MM.1S (cell line): ENCODE data around the gene ST7.

Experiments used
- DNase-seq: peaks from one replicate; pipeline ENCODE4 v3.0.0-alpha.2; 2015
- H2AFZ ChIP-seq: fragments of 300-600 bp; sonication (generic); 2 replicates; pipeline ENCODE4 v1.6.0; 2016; ENCODE audit warnings: antibody characterized with exemption, low read length
- H3F3A ChIP-seq: fragments of 300-600 bp; sonication (generic); 2 replicates; pipeline ENCODE4 v1.6.1; 2016; ENCODE audit warnings: mild to moderate bottlenecking, antibody characterized with exemption, low read length, moderate library complexity, mixed read lengths; ENCODE audit not compliant: insufficient read depth
- H3K27ac ChIP-seq: fragments of 300-600 bp; sonication (generic); 2 replicates; pipeline ENCODE4 v1.5.1; 2016; ENCODE audit warnings: mild to moderate bottlenecking, low read length
- H3K27me3 ChIP-seq: fragments of 300-600 bp; sonication (generic); replicated peaks from 2 replicates; pipeline ENCODE4 v1.6.0; 2016; ENCODE audit warnings: low read length; ENCODE audit not compliant: insufficient read depth
- H3K36me3 ChIP-seq: fragments of 300-600 bp; sonication (generic); replicated peaks from 2 replicates; pipeline ENCODE4 v1.6.1; 2016; ENCODE audit warnings: mild to moderate bottlenecking, low read length, mixed read lengths; ENCODE audit not compliant: insufficient read depth
- H3K4me1 ChIP-seq: fragments of 300-600 bp; sonication (generic); 2 replicates; pipeline ENCODE4 v1.6.1; 2016; ENCODE audit warnings: low read length, mixed read lengths
- H3K4me2 ChIP-seq: fragments of 300-600 bp; sonication (generic); 2 replicates; pipeline ENCODE4 v1.6.0; 2016; ENCODE audit warnings: low read depth, low read length
- H3K4me3 ChIP-seq: fragments of 300-600 bp; sonication (generic); 2 replicates; pipeline ENCODE4 v1.5.1; 2016; ENCODE audit warnings: low read length, mixed read lengths
- H3K79me2 ChIP-seq: fragments of 300-600 bp; sonication (generic); 2 replicates; pipeline ENCODE4 v1.6.1; 2016; ENCODE audit warnings: mixed run types, low read length, mixed read lengths
- H3K9ac ChIP-seq: fragments of 300-600 bp; sonication (generic); 2 replicates; pipeline ENCODE4 v1.6.1; 2016; ENCODE audit warnings: low read length, mixed read lengths
- H3K9me2 ChIP-seq: fragments of 300-600 bp; sonication (generic); replicated peaks from 2 replicates; pipeline ENCODE4 v1.6.1; 2016; ENCODE audit warnings: mild to moderate bottlenecking, low read length, mixed read lengths; ENCODE audit not compliant: insufficient read depth
- H3K9me3 ChIP-seq: fragments of 300-600 bp; sonication (generic); replicated peaks from 2 replicates; pipeline ENCODE4 v1.6.1; 2016; ENCODE audit warnings: mild to moderate bottlenecking, low read length, mixed read lengths; ENCODE audit not compliant: insufficient read depth
- H4K20me1 ChIP-seq: fragments of 300-600 bp; sonication (generic); 2 replicates; pipeline ENCODE4 v1.6.1; 2016; ENCODE audit warnings: mild to moderate bottlenecking, low read length, moderate library complexity, mixed read lengths; ENCODE audit not compliant: insufficient read depth
- CTCF ChIP-seq: fragments of 300-600 bp; sonication (generic); IDR thresholded peaks from 2 replicates; pipeline ENCODE4 v1.5.1; 2016; ENCODE audit warnings: antibody characterized with exemption, low read length, mixed read lengths
- EZH2 ChIP-seq: fragments of 300-600 bp; sonication (generic); optimal IDR thresholded peaks from 2 replicates; pipeline ENCODE3; 2017; ENCODE audit warnings: low read depth, mild to moderate bottlenecking, antibody characterized with exemption, low read length, mixed read lengths
- EZH2phosphoT487 ChIP-seq: fragments of 300-600 bp; sonication (generic); IDR thresholded peaks from 2 replicates; pipeline ENCODE4 v1.6.1; 2018; ENCODE audit warnings: antibody characterized with exemption, low read length

Gene ST7

DNA sequence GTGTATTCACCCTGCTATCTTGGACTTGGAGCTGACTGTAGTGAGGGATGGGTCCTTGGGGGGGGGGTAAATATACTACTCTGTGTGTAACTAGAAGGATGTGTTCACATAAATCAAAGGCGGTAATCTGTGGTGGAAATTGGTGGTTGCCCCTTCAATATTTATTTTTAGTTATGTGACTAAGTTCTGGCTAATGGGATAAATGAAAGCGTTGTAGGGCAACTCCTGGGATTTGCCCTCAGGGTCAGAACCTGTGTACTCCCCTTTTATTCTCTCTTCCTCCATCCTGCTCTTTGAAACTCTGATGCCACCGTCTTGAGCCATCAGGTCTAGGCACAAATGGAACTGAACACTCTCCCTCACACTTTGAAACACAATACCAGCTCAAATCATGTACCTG, 24.3 kb upstream of the ST7 start:
- Histone ChIP-seq H3K27me3 (no peaks in the 10 kb centered on the region), H3K4me3 (no peak overlapping the region), H3K9ac (no peak overlapping the region), H3K36me3 (no peaks in the 10 kb centered on the region), H3K27ac (no peak overlapping the region), H3K79me2 (no peaks in the 10 kb centered on the region), H3K9me2 (no peaks in the 10 kb centered on the region), H3F3A (no peaks in the 10 kb centered on the region), H3K9me3 (no peaks in the 10 kb centered on the region), H3K4me1 (0 out of 2 replicates have a peak, but pooled peaks cover 3% of the 10 kb centered on the region), H4K20me1 (no peaks in the 10 kb centered on the region), H3K4me2 (no peak overlapping the region), H2AFZ (no peak overlapping the region)
- no peak for DNase-seq
- TF ChIP-seq EZH2phosphoT487: no peak
- TF ChIP-seq CTCF: no peak
- TF ChIP-seq EZH2: no peak

GRCh38 chr7:116929914-116930913, 23.1 kb upstream of the ST7 start:
- Histone ChIP-seq H3K4me2 (peak overlapping the region; percentile 58), H3K27me3 (no peaks in the 10 kb centered on the region), H3K9ac (no peak overlapping the region), H3K9me2 (no peaks in the 10 kb centered on the region), H2AFZ (peak overlapping the region; percentile 54), H3K79me2 (no peaks in the 10 kb centered on the region), H3K27ac (no peak overlapping the region), H3K36me3 (no peaks in the 10 kb centered on the region), H3K4me1 (0 out of 2 replicates have a peak, but pooled peaks cover 3% of the 10 kb centered on the region), H3K9me3 (no peaks in the 10 kb centered on the region), H3F3A (no peaks in the 10 kb centered on the region), H3K4me3 (no peak overlapping the region), H4K20me1 (no peaks in the 10 kb centered on the region)
- DNase-seq: peak; percentile 78
- TF ChIP-seq EZH2phosphoT487: no peak
- TF ChIP-seq CTCF: peak; percentile 99

- no peak for DNase-seq
- H3K79me2 ChIP-seq: no peaks in the 10 kb centered on the region
- no peak for TF ChIP-seq CTCF
- no peak for TF ChIP-seq EZH2
- TF ChIP-seq EZH2phosphoT487: no peak
- H3K4me2 ChIP-seq: no peak overlapping the region
- no peaks in the 10 kb centered on the region for H3K36me3 ChIP-seq
- no peaks in the 10 kb centered on the region for H3K9me3 ChIP-seq
- no peak overlapping the region for H3K9ac ChIP-seq
- H4K20me1 ChIP-seq: no peaks in the 10 kb centered on the region
- no peaks in the 10 kb centered on the region for H3K27me3 ChIP-seq
- H3K4me3 ChIP-seq: no peak overlapping the region
- no peaks in the 10 kb centered on the region for H3F3A ChIP-seq
- no peak overlapping the region for H2AFZ ChIP-seq
- H3K9me2 ChIP-seq: no peaks in the 10 kb centered on the region
- no peak overlapping the region for H3K27ac ChIP-seq
- 0 out of 2 replicates have a peak, but pooled peaks cover 3% of the 10 kb centered on the region for H3K4me1 ChIP-seq
Observed at GRCh38 chr7:116932566-116932965, 20.7 kb upstream of the ST7 start.
